HG03108 (cell line): ENCODE data around the gene VPS18.

ENCODE experiments used
- ATAC-seq: cut with Tn5 transposase; IDR thresholded peaks from one replicate; pipeline ENCODE4 v1.9.1; 2021; ENCODE audit warnings: moderate library complexity; ENCODE audit not compliant: unreplicated experiment

Gene VPS18

GRCh38 chr15:40899536-40900207 lies 5.4 kb downstream of the VPS18 start:
- ATAC-seq, result no peak

GRCh38 chr15:40900256-40901052 lies 6.2 kb downstream of the VPS18 start:
- no peak for ATAC-seq

GRCh38 chr15:40901053-40901443 lies 6.8 kb downstream of the VPS18 start:
- ATAC-seq, result no peak

DNA sequence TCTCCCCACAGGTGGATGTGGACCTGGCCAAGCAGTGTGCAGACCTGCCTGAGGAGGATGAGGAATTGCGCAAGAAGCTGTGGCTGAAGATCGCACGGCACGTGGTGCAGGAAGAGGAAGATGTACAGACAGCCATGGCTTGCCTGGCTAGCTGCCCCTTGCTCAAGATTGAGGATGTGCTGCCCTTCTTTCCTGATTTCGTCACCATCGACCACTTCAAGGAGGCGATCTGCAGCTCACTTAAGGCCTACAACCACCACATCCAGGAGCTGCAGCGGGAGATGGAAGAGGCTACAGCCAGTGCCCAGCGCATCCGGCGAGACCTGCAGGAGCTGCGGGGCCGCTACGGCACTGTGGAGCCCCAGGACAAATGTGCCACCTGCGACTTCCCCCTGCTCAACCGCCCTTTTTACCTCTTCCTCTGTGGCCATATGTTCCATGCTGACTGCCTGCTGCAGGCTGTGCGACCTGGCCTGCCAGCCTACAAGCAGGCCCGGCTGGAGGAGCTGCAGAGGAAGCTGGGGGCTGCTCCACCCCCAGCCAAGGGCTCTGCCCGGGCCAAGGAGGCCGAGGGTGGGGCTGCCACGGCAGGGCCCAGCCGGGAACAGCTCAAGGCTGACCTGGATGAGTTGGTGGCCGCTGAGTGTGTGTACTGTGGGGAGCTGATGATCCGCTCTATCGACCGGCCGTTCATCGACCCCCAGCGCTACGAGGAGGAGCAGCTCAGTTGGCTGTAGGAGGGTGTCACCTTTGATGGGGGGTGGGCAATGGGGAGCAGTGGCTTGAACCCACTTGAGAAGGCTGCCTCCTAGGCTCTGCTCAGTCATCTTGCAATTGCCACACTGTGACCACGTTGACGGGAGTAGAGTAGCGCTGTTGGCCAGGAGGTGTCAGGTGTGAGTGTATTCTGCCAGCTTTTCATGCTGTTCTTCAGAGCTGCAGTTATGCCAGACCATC lies 8.6 kb downstream of the VPS18 start:
- ATAC-seq, result no peak

GRCh38 chr15:40904552-40905201 lies 10.4 kb downstream of the VPS18 start:
- ATAC-seq, result no peak

DNA sequence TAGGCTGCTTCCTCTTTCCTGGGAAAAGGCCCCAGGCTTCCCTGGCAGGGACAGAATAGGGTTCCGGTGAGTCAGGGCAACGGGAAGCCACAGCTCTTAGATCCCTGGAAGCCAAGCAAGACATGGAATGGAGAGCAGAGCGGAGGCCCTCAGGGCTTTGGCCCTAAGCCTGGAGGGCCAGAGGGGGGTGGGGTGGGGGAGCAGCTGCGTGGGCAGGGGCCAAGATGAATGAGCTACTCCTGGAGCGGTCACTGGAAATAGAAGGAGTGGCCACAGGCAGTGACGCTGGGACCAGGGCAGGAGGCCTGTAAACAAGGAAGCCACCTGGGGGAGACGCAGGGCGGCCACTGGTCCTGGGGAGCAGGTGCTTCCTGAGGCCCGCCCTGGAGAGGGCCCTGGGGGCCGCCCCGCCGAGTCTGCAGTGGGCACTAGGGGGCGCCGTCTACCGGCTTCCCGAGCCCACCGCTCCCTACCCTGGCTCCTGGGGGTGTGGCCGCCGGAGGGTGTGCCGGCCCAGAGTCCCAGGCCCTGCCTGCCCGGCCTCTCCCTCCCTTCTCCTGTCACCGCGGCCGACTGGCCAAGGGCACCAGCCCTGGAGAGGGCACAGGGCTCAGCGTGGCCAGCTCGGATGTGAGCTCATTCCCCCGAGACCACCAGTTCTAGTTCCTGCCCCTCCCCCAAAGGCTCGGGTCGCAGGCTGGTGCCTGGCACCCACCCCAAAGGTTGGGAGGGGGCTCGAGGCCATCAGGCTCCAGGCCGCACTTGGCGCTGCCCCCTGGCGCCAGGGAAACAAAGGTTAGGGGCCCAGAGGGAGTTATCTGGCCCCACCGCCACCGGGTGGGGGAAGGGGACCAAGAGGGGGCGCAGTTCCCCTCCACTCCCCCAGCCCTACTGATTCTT lies 12.1 kb downstream of the VPS18 start:
- peak; percentile 71 for ATAC-seq

DNA sequence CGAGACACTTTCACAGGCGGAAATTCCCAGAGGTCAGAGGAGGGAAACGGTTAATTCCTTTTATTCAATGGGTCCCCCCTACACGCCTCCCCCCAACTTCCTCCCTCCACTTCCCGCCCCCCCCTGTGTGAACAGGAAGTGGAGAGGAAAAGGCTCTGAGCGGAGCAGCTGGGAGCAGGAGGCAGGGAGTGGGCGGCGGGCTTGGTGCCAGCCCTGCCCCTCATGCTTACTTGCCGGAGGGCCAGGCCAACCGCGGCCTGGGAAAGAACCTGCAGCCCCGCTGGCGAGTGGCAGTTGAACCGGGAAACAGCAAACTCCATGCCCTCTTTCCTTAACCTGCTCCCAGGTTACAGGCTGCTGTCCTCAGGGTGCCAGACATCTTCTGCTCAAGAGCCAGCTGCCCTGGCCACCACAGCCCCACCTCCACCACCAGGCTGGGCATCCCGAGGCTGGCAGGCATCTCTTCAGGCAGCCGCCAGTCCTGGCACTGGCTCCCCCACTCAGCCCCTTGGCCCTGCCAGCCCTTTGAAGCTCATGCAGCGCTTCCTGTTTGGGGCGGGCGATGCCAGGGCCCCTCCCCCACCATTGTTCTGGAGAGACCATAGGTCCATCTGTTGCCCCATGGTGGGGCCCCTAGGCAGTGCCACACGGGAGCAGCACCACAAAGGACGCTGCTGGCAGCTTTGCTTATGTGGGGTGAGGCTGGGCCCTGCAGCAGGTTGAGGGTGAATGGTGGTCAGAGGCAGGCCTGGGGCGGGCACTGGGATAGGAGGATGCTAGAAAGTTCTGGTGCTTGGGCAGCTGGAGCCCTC lies 12.9 kb downstream of the VPS18 start:
- ATAC-seq, result no peak

- no peak for ATAC-seq
These were observed 13.8 kb downstream of the VPS18 start for GRCh38 chr15:40908095-40908494.

DNA sequence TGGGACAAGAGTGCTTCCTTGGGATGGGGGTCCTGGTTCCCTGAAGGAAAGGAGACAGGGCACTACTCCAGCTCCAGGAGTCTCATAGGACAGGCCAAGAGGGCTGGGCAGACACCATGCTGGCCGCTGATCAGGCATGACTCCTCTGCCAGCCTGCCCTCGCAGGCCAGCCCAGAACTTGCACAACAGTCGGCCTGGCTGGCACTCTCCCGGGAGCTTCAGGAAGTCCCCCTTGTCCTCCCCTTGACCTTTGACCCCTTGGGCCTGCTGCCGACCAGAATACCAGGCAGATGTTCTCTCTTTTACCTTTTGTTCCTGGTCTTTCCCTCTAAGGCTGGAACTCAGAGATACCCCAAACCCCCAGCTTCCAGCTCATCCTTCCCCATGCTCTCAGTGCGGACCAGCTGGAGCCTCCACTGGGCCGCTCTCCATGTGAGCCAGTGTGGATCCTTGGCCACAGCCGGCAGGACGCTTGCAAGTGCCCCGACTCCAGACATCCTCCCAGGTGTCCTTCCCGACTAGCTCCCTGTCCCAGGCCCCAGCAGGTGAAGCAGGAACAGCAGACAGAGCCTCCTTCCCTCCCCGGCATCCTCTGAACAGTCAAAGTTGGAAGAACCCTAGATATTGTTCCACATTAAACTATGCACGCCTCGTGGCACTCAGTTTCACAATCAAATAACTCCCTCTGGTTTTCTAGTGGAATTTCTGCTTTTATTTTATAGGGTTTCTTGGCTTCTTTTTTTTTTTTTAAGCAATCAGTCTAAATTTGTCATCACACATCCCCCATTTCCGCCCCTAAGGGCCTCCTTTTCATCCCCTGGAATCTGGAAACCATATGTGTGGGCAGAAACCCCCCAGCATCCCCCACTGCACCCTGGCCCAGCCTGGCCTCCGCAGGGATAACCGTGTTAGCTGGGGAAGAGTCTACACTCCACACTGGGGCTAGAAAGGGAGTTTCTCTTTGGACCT lies 15.7 kb downstream of the VPS18 start:
- ATAC-seq, result no peak

- no peak for ATAC-seq
These were observed 16.9 kb downstream of the VPS18 start for GRCh38 chr15:40911141-40911540.

DNA sequence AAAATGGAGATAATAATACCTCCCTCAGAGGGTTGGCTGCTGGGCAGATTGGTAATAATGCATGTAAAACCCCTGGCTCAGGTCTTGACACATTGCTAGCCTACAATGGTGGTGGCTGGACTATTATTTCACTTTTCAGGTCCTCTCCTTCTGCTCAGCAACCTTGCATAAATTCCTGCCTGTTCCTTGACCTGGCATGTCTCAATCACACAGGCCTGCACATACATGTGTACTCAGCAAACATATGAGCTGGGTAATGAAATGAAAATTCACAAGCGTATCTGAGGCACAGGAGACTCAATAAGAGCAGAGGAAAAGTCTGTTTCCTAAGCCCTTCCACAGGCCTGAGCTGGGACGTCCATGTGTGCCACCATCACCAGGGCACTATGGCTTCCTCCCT lies 17.4 kb downstream of the VPS18 start:
- no peak for ATAC-seq

GRCh38 chr15:40912478-40912877 lies 18.2 kb downstream of the VPS18 start:
- no peak for ATAC-seq

- no peak for ATAC-seq
These were observed 19.8 kb downstream of the VPS18 start for GRCh38 chr15:40914013-40914412.

GRCh38 chr15:40914486-40914885 lies 20.2 kb downstream of the VPS18 start:
- no peak for ATAC-seq

DNA sequence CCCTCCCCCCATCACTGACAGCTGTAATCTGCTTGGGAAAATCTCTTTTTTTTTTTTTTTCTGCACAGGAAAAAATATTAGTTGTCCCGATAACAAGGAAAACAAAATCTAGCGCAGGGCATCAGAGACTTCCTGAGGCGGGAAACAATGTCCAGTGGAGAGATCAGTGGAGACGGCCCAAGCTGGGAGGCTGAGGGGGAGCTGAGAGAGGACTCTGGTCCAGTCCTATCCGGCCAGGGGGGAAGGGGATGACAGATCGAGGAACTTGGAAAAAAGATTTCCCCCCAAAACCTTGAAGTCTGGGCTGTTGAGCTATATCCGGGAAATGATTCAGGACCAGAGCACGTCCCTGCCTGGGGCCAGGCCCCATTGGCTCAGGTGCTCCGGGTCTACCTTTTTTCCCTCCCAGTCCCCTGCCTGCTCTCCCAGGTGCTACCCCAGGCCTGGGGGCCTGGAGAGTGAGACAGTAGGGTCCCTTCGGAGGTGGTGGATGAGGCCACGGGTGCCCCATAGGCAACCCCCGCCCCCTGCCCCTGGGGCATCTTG lies 20.9 kb downstream of the VPS18 start:
- no peak for ATAC-seq

- ATAC-seq, result no peak
These were observed 21.4 kb downstream of the VPS18 start for GRCh38 chr15:40915679-40916078.

DNA sequence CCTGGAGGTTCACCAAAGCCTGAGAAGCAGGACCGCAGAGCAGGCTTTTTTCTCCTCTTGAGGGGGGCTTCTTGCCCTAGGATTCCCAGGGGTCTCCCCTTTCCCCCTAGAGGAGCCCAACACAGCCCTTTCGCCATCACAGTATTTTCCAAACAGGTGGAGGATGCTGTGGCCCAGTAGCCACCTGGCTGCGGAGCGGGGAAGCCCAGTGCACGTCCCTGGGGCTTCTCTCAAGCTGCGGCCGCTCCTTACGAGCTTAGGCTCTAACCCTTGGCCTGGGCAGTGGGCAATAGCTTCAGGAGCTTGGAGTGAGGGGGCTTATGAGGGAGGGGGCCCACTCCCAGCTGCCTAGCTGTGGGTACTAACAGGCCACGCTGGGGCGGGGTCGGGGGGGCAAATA lies 23.3 kb downstream of the VPS18 start:
- no peak for ATAC-seq
